Astrocyte (in vitro differentiated cells and primary cell): Measurements from ENCODE around the gene PLEKHG5. TPM values are rescaled to one million over a fixed set of nuclear protein-coding genes. Genes with fewer than 3 reads are reported as not detected.

Experiments used
- DNase-seq: peaks from one replicate; pipeline ENCODE4 v3.0.0-alpha.2; 2010; ENCODE audit warnings: low read depth
- FAIRE-seq: peaks from 2 replicates; lab custom pipeline; 2011; peaks lifted over from hg19 to GRCh38; lab: Jason Lieb, UNC
- H2AFZ ChIP-seq: 2 replicates; pipeline ENCODE4 v1.6.0; 2012; ENCODE audit warnings: low read depth, low read length, inconsistent platforms
- H3K27ac ChIP-seq: 2 replicates; pipeline ENCODE4 v1.5.1; 2011; ENCODE audit warnings: low read depth, low read length, inconsistent platforms
- H3K27me3 ChIP-seq: 2 replicates; pipeline ENCODE4 v1.6.0; 2011; ENCODE audit warnings: low read length, inconsistent platforms; ENCODE audit not compliant: insufficient read depth
- H3K36me3 ChIP-seq: 2 replicates; pipeline ENCODE4 v1.5.1; 2011; ENCODE audit warnings: low read length, inconsistent platforms; ENCODE audit not compliant: insufficient read depth
- H3K4me1 ChIP-seq: 2 replicates; pipeline ENCODE4 v1.5.1; 2011; ENCODE audit warnings: low read length, inconsistent platforms; ENCODE audit not compliant: insufficient read depth
- H3K4me2 ChIP-seq: 2 replicates; pipeline ENCODE4 v1.6.0; 2012; ENCODE audit warnings: low read length, inconsistent platforms
- H3K4me3 ChIP-seq: 2 replicates; pipeline ENCODE4 v1.5.1; 2011; ENCODE audit warnings: low read depth, mild to moderate bottlenecking, low read length, inconsistent platforms; ENCODE audit not compliant: insufficient read depth
- H3K79me2 ChIP-seq: 2 replicates; pipeline ENCODE4 v1.6.0; 2012; ENCODE audit warnings: mild to moderate bottlenecking, low read length, inconsistent platforms; ENCODE audit not compliant: insufficient read depth
- H3K9ac ChIP-seq: 2 replicates; pipeline ENCODE4 v1.6.0; 2012; ENCODE audit warnings: mild to moderate bottlenecking, low read length, inconsistent platforms
- H3K9me3 ChIP-seq: 2 replicates; pipeline ENCODE4 v1.5.1; 2012; ENCODE audit warnings: low read depth, mild to moderate bottlenecking, low read length, inconsistent platforms; ENCODE audit not compliant: insufficient read depth
- H4K20me1 ChIP-seq: 2 replicates; pipeline ENCODE4 v1.6.0; 2012; ENCODE audit warnings: low read length, inconsistent platforms; ENCODE audit not compliant: insufficient read depth
- H3K27ac Mint-ChIP-seq: one replicate; pipeline ENCODE4 v1.8.0; 2021; ENCODE audit warnings: mild to moderate bottlenecking, mixed read lengths; ENCODE audit not compliant: unreplicated experiment
- H3K27me3 Mint-ChIP-seq: one replicate; pipeline ENCODE4 v1.8.0; 2021; ENCODE audit warnings: low read depth, mixed read lengths; ENCODE audit not compliant: unreplicated experiment
- H3K36me3 Mint-ChIP-seq: one replicate; pipeline ENCODE4 v1.8.0; 2021; ENCODE audit warnings: low read depth, mixed read lengths; ENCODE audit not compliant: unreplicated experiment
- H3K4me1 Mint-ChIP-seq: one replicate; pipeline ENCODE4 v1.8.0; 2021; ENCODE audit warnings: low read depth, mixed read lengths; ENCODE audit not compliant: unreplicated experiment
- H3K4me3 Mint-ChIP-seq: one replicate; pipeline ENCODE4 v1.8.0; 2021; ENCODE audit warnings: mild to moderate bottlenecking, moderate library complexity, mixed read lengths; ENCODE audit not compliant: unreplicated experiment
- H3K9me3 Mint-ChIP-seq: one replicate; pipeline ENCODE4 v1.8.0; 2021; ENCODE audit warnings: mild to moderate bottlenecking, mixed read lengths; ENCODE audit not compliant: unreplicated experiment
- EZH2 ChIP-seq: IDR thresholded peaks from 2 replicates; pipeline ENCODE4 v1.6.1; 2012; ENCODE audit warnings: mild to moderate bottlenecking, low read length, inconsistent platforms; ENCODE audit not compliant: insufficient read depth
- total RNA-seq: library from RNA; stranded (reverse); gene quantifications from 2 replicates; pipeline ENCODE4 v1.2.1, GENCODE V29; 2021
- TF ChIP-seq, protein P1 (sequence below): IDR thresholded peaks from 2 replicates; pipeline ENCODE4 v1.5.1; 2011; ENCODE audit warnings: low read depth, mild to moderate bottlenecking, inconsistent platforms, low read length, moderate library complexity; ENCODE audit not compliant: insufficient read depth

The PLEKHG5 gene
- total RNA-seq, 1 donor from 2014 or later: 25.1 TPM

DNA sequence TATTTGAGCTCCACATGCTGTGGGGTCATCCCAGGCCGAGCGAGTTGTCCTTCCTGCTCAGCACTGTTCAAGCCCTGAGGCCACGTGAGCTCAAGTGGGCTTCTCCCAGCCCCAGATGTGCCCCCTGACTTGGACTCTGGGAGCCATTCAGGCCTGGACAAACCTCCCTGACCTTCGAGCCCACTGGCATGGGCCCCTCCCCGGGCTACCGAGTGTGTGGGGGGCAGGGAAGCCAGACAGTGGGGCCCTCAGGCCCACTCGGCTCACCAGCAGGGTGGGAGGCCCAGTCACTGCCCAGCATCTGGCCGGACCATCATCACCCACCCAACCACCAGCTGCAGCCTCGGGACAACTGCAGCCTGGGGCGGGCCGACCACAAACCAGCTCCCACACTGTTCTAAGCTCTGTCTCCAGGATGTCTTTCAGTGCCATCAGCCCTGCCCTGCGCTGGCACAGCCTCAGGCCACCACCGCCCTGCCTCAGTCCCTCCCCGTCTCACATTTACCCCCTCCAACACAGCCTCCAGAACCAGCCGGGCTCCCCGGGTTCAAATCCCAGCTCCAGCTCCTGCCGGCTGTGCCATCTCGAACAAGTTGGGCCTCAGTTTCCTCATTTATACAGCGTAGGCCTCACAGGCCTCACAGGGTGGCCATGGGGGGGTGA is 20.9 kb upstream of the PLEKHG5 start:
- Mint-ChIP-seq H3K4me1 (peaks cover 6% of the 10 kb centered on the region), H3K9me3 (no peaks in the 10 kb centered on the region), H3K27ac (no peak overlapping the region), H3K27me3 (no peaks in the 10 kb centered on the region), H3K4me3 (no peak overlapping the region), H3K36me3 (no peaks in the 10 kb centered on the region)
- peaks cover 9% of the 10 kb centered on the region for H3K4me1 ChIP-seq
- no peaks in the 10 kb centered on the region for H3K9me3 ChIP-seq
- no peaks in the 10 kb centered on the region for H3K79me2 ChIP-seq
- H3K36me3 ChIP-seq: no peaks in the 10 kb centered on the region
- no peaks in the 10 kb centered on the region for H4K20me1 ChIP-seq
- DNase-seq: no peak
- TF ChIP-seq, protein P1, sequence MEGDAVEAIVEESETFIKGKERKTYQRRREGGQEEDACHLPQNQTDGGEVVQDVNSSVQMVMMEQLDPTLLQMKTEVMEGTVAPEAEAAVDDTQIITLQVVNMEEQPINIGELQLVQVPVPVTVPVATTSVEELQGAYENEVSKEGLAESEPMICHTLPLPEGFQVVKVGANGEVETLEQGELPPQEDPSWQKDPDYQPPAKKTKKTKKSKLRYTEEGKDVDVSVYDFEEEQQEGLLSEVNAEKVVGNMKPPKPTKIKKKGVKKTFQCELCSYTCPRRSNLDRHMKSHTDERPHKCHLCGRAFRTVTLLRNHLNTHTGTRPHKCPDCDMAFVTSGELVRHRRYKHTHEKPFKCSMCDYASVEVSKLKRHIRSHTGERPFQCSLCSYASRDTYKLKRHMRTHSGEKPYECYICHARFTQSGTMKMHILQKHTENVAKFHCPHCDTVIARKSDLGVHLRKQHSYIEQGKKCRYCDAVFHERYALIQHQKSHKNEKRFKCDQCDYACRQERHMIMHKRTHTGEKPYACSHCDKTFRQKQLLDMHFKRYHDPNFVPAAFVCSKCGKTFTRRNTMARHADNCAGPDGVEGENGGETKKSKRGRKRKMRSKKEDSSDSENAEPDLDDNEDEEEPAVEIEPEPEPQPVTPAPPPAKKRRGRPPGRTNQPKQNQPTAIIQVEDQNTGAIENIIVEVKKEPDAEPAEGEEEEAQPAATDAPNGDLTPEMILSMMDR: no peak
- no peak for TF ChIP-seq EZH2
- H2AFZ ChIP-seq: no peak overlapping the region
- FAIRE-seq: no peak
- H3K27ac ChIP-seq: no peak overlapping the region
- H3K27me3 ChIP-seq: no peaks in the 10 kb centered on the region
- no peak overlapping the region for H3K4me2 ChIP-seq
- H3K4me3 ChIP-seq: no peak overlapping the region
- H3K9ac ChIP-seq: no peak overlapping the region

DNA sequence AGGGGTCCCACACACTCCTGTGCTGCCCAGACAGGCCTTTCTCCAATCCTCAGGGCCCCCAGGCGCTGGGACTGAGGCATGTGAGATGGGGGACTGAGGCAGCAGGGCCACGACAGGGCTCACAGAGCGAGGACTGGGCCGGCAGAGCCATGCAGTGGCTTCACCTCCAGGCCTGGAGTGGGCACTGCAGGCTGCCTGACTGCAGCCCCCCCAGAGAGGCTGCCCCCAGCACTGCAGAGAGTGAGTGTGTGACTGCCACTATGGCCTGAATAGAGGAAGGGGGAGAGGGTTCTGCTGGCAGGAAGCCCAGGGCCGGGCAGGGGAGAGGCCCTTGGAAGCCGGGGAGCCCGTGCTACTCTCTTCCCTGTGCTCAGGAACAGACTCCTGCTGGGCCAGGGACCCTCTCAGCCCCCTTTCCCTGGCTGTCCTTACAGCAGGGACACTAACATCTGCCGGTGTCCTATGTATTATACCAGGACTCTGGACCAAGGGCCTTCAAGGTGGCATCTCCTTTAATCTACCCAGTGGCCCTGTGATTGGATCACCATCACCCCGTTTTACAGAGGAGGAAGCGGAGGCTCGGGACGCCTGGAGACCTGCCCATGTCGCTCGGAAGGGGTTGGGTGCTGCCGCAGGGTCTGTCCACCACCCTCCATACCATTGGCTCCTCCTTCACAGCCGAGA is 20.2 kb upstream of the PLEKHG5 start:
- H3K4me1 Mint-ChIP-seq: peaks cover 4% of the 10 kb centered on the region
- Histone ChIP-seq H3K27me3 (no peaks in the 10 kb centered on the region), H3K36me3 (no peaks in the 10 kb centered on the region), H3K4me3 (no peak overlapping the region), H3K27ac (no peak overlapping the region), H3K9ac (no peak overlapping the region), H3K4me2 (no peak overlapping the region), H3K9me3 (no peaks in the 10 kb centered on the region), H3K4me1 (peaks cover 7% of the 10 kb centered on the region), H3K79me2 (no peaks in the 10 kb centered on the region), H2AFZ (no peak overlapping the region), H4K20me1 (no peaks in the 10 kb centered on the region)
- no peak for TF ChIP-seq EZH2
- TF ChIP-seq, protein P1: no peak
- H3K36me3 Mint-ChIP-seq: no peaks in the 10 kb centered on the region
- DNase-seq (no peak), FAIRE-seq (no peak)
- H3K27me3 Mint-ChIP-seq: peaks cover 5% of the 10 kb centered on the region
- no peaks in the 10 kb centered on the region for H3K9me3 Mint-ChIP-seq
- no peak overlapping the region for H3K27ac Mint-ChIP-seq
- H3K4me3 Mint-ChIP-seq: no peak overlapping the region

DNA sequence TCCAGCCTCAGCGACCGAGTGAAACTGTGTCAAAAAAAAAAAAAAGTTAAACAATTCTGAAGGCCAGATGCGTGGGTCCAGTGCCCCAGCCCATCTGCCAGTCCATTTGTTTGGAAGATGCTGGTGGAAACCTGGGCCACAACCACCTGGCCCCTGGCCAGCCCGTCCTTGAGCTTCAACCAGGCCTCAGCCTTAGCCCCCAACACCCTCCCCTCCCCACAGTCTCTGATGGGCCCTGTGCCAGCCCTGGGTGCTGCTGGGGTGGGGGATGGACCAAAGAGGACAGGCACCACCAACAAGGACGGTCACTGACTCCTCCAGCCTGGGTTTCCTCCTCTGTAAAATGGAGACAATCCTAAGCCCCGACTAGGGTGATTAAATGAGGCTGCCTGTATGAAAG is 19.6 kb upstream of the PLEKHG5 start:
- H3K36me3 ChIP-seq: no peaks in the 10 kb centered on the region
- FAIRE-seq (no peak), DNase-seq (no peak)
- H4K20me1 ChIP-seq: no peaks in the 10 kb centered on the region
- H3K9me3 ChIP-seq: no peaks in the 10 kb centered on the region
- no peak overlapping the region for H2AFZ ChIP-seq
- no peaks in the 10 kb centered on the region for H3K79me2 ChIP-seq
- H3K36me3 Mint-ChIP-seq: no peaks in the 10 kb centered on the region
- peaks cover 3% of the 10 kb centered on the region for H3K4me1 Mint-ChIP-seq
- no peak overlapping the region for H3K4me2 ChIP-seq
- H3K9ac ChIP-seq: no peak overlapping the region
- H3K4me3 Mint-ChIP-seq: no peak overlapping the region
- no peaks in the 10 kb centered on the region for H3K27me3 ChIP-seq
- no peak for TF ChIP-seq EZH2
- TF ChIP-seq, protein P1: no peak
- no peak overlapping the region for H3K27ac Mint-ChIP-seq
- H3K4me3 ChIP-seq: no peak overlapping the region
- no peaks in the 10 kb centered on the region for H3K9me3 Mint-ChIP-seq
- H3K4me1 ChIP-seq: peaks cover 5% of the 10 kb centered on the region
- no peak overlapping the region for H3K27ac ChIP-seq
- peaks cover 6% of the 10 kb centered on the region for H3K27me3 Mint-ChIP-seq
